NOMO-1 treated with DMSO at 0.1 percent for 48 hours (cell line): ENCODE measurements around the gene DNTTIP2.
"Not testable (repeated sequence)": the region's sequence is repeated elsewhere in the genome, so short reads cannot be mapped to it uniquely, and the experiment has no call there.

Source experiments
- DNase-seq: peaks from one replicate; lab custom pipeline; 2025; ENCODE audit not compliant: unreplicated experiment; lab: John Stamatoyannopoulos, UW

DNTTIP2 gene

GRCh38 chr1:93878889-93879586 is at the start of gene DNTTIP2:
Gene DNTTIP2 (minus strand): TSS chr1:93879206. CDS start chr1:93879148, 58 bp downstream.
- peak; percentile 84 for DNase-seq

DNA sequence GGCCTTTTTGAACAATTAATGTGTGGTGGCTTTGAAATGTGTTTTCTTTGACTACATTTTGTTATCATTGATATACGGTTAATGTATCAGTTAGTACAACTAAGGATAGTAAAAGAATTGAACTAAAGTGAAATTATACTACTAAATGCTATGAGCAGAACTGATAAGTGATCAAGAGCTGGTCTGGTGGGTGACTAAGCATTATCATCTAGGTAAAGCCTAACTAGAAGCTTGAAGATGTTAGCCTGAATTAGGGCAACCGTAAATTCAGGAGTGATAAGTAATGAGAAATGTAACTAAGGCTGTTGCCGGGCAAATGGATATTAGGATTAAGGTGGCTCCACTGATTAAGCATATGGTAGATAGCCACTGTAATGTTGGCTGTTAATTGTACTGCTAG is 46.2 kb upstream of the DNTTIP2 start:
- DNase-seq = no peak

DNA sequence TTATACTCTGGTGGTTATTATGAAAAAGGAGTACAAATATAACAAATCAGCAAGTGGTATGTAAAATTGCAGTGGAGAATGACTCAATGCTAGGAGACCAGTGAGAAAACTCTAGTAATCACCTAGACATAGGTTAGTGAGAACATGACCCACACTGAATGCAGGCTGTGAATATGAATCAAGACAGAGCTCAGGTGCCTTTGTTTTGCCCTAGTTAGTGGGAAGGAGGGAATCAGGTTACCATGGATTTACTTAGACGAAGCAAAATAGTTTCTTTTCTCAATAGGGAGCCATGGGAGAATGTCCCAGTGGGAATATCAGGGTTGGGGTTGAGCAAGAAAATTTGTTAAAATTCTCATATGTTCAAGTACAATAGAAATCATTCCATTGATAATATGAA is 40.8 kb upstream of the DNTTIP2 start:
- no peak for DNase-seq

GRCh38 chr1:93917302-93917701 is 38.3 kb upstream of the DNTTIP2 start:
- DNase-seq = no peak

DNA sequence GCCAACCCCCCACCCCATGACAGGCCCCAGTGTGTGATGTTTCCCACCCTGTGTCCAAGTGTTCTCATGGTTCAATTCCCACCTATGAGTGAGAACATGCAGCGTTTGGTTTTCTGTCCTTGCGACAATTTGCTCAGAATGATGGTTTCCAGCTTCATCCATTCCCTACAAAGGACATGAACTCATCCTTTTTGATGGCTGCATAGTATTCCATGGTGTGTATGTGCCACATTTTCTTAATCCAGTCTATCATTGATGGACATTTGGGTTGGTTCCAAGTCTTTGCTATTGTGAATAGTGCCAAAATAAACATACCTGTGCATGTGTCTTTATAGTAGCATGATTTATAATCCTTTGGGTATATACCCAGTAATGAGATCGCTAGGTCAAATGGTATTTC is 31.9 kb upstream of the DNTTIP2 start:
- DNase-seq = not testable (repeated sequence)

DNA sequence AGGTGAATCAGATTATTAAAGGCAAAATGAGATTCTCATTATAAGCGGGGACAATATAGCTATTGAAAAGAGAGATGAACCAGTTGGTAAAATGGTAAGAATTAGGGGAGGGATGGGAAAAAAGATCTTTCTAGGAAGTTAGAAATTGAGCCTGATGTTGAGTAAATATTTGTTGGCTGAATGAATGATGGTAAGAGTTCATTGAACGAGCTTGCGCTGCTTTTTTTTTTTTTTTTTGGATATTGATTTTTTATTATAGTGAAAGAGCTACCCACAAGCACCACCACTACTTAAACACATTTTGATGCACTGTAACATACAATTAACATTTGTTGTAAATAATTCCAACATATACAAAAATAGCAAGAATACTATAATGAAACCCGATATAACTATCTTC is 31.3 kb upstream of the DNTTIP2 start:
- no peak for DNase-seq

DNA sequence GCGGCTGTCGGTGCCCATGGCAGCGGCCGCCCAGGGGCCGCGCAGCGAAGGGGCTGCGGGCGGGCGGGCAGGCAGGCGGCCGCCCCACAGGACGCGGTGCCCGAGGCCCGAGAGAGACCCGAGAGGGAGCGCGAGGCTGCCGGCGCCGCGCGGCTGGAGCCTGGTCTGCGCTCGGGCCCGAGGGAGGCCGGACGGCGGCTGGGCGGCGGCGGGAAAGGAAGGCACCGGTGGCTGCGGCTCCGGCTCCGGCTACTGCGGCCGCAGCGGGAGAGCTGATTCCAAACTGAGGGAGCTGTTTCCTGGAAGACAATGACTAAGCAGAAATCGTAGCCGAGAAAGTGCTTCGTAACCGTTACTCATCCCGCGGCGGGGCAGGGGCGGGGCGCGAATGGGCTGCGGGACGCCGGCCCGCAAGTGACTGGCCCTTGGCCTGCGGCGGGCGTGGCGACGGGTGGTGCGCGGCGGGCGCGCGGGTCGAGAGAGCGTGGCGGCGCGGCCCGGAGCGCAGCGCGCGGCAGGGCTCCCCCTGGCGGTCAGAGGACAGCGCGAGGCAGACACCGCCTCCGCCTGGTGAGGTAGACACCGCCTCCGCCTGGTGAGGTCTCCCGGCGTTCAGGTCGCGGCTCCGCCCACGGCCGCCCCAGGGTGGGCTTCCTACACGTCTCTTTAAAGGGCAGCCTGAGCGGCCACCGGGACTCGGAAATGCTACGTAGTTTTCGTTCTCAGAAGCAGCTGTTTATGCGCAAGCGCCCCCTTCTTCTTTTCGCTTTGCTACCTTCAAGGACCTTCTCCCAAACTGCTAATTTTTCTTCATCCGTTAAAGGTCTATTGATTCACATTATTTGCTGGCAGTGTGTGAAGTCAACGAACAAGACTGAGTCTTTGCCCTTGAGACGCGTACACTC is 30.4 kb upstream of the DNTTIP2 start, which contains the start of gene GCLM:
Gene GCLM, minus strand, starts transcription at position 285 of the 905 bp plus-strand sequence. Its CDS starts 267 bp downstream, at position 18.
- DNase-seq = peak; percentile 81

- peak; percentile 21 for DNase-seq
These were observed 29.6 kb upstream of the DNTTIP2 start for GRCh38 chr1:93908394-93909145.

- DNase-seq = no peak
These were observed 28.7 kb upstream of the DNTTIP2 start for GRCh38 chr1:93907718-93908117.

GRCh38 chr1:93906480-93906879 is 27.5 kb upstream of the DNTTIP2 start:
- DNase-seq = no peak

- no peak for DNase-seq
These were observed 26.7 kb upstream of the DNTTIP2 start for GRCh38 chr1:93905734-93906133.

GRCh38 chr1:93905051-93905450 is 26.0 kb upstream of the DNTTIP2 start:
- DNase-seq = no peak

DNA sequence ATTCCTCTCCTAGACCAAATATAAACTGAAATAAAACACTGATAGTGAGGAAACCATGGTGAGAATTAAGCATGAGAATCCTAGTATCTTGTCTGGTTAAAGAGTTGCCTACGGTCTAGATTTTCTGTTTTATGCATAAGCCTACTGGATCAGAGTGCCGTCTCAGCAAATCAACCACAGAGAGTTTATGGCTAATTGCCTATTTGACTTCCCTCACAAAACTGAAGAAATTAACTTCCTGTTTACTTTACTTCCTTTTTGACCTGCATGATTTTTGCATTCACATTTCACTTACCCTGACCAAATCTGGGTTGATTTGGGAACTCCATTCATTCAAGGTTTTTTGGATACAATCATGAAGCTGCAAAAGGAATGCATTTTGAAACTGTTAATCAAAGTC is 25.2 kb upstream of the DNTTIP2 start:
- peak; percentile 82 for DNase-seq

- no peak for DNase-seq
These were observed 21.9 kb upstream of the DNTTIP2 start for GRCh38 chr1:93900723-93901504.

- no peak for DNase-seq
These were observed 20.7 kb upstream of the DNTTIP2 start for GRCh38 chr1:93899543-93900207.

- DNase-seq = no peak
These were observed 9.9 kb upstream of the DNTTIP2 start for GRCh38 chr1:93888900-93889299.

- DNase-seq = no peak
These were observed 3.3 kb upstream of the DNTTIP2 start for GRCh38 chr1:93882269-93882668.

DNA sequence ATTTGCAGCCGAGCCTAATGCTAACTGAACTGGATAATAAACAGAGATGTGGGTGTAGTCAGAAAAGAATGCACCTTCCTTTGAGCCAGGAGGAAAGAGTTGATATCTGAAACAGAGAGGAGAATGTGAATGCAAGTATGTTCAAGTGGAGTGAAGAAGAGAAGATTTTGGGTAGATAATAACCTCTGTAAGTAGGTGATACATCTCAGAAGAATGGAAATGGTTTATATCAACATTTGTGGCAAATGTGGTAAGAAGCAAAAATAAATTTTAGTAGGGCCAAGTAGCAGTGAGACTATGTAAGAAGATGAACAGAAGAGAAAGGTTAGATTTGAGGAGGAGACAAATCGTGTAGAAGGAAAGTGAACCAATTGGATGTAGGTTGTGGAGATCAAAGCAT is 1.7 kb upstream of the DNTTIP2 start:
- no peak for DNase-seq

DNA sequence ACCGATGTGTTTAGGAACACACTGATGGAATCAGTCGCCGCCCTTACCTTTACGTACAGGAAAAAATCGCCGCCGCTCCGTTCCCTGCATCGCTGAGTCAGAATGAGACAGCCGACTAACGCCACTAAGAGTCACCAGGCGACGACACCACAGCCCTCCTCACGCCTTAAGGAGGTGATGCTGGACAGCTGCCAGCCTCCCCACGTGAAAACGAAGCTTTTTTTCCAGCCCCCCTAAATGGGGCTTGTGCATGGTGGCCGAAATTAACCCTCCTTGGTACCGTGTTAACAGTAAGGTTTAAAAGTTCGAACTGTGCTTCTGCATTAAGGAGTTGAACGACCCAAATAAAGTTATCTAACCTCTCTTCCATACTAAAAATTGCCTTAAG is 511 bp downstream of the DNTTIP2 start:
- DNase-seq = peak; percentile 25

DNA sequence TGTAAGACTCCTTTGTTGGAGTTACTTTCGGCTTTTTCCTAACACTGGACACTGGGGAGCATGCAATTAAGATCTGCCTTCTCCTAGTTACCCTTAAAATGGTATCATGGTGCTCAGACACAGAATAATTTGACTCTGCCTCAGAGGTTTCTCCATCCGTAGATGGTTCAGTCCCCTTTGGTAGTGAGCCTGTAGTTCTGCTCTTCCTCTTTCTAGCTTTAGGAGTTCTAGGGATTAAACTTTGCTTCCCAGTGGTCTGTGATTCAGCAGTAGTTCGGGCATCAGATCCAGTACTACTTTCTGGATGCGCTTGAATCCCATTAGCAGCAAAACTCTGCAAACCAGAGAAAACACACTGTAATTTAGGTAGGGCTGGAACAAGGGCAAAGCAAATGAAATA is 1.5 kb downstream of the DNTTIP2 start:
- no peak for DNase-seq
